RWPE2 (cell line): ENCODE results near the gene ZBTB20.

Experiments
- ATAC-seq: fragments of 200-7000 bp; cut with Tn5 transposase; 3 replicates; pipeline ENCODE4 v1.9.1; 2021; ENCODE audit warnings: low read depth
- DNase-seq: peaks from one replicate; pipeline ENCODE4 v3.0.0-alpha.2; 2020; ENCODE audit warnings: low spot score
- H3K27ac ChIP-seq: fragments of 450-650 bp; 2 replicates; pipeline ENCODE4 v1.5.1; 2017; ENCODE audit warnings: mild to moderate bottlenecking; ENCODE audit not compliant: poor library complexity, severe bottlenecking
- H3K27me3 ChIP-seq: fragments of 250-450 bp; sonication (Bioruptor Pico); 2 replicates; pipeline ENCODE4 v1.5.1; 2021; ENCODE audit warnings: mild to moderate bottlenecking, moderate library complexity; ENCODE audit not compliant: insufficient read depth, poor library complexity, severe bottlenecking
- H3K36me3 ChIP-seq: fragments of 250-450 bp; sonication (Bioruptor Pico); 2 replicates; pipeline ENCODE4 v1.5.1; 2020; ENCODE audit warnings: low read depth, mild to moderate bottlenecking, moderate library complexity
- H3K4me1 ChIP-seq: fragments of 250-450 bp; sonication (Bioruptor Pico); 2 replicates; pipeline ENCODE4 v1.5.1; 2021; ENCODE audit warnings: mild to moderate bottlenecking, moderate library complexity; ENCODE audit not compliant: insufficient read depth, poor library complexity, severe bottlenecking
- H3K4me3 ChIP-seq: fragments of 250-450 bp; sonication (Bioruptor Pico); 2 replicates; pipeline ENCODE4 v1.5.1; 2021; ENCODE audit warnings: mild to moderate bottlenecking, moderate library complexity; ENCODE audit not compliant: severe bottlenecking
- H3K9me3 ChIP-seq: fragments of 250-450 bp; sonication (Bioruptor Pico); 2 replicates; pipeline ENCODE4 v1.5.1; 2021; ENCODE audit warnings: mild to moderate bottlenecking, moderate library complexity; ENCODE audit not compliant: severe bottlenecking
- TF ChIP-seq, protein P1 (sequence below): fragments of 450-650 bp; IDR thresholded peaks from one replicate; pipeline ENCODE4 v1.5.1; 2017; ENCODE audit warnings: mild to moderate bottlenecking, moderate library complexity; ENCODE audit not compliant: poor library complexity, severe bottlenecking

ZBTB20 gene

DNA sequence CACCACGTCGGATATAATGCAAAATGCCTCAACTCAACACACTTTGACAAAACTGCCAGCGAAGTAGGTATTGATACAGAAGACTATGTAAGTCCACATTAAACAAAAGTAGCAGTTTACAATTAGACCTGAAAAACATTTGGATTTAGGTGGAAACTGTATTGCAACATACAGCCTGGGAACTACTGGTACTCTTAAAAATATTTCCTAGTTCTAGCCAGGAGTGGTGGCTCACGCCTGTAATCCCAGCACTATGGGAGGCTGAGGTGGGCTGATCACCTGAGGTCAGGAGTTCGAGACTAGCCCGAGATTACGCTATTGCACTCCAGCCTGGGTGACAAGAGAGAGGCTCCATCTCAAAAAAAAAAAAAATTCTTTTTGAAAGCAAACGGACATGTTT lies 246.2 kb downstream of the ZBTB20 start:
- Histone ChIP-seq H3K36me3 (no peaks in the 10 kb centered on the region), H3K27ac (no peak overlapping the region), H3K4me3 (no peak overlapping the region), H3K27me3 (no peaks in the 10 kb centered on the region), H3K4me1 (no peaks in the 10 kb centered on the region), H3K9me3 (no peaks in the 10 kb centered on the region)
- ATAC-seq (no peak), DNase-seq (no peak)
- TF ChIP-seq, protein P1, sequence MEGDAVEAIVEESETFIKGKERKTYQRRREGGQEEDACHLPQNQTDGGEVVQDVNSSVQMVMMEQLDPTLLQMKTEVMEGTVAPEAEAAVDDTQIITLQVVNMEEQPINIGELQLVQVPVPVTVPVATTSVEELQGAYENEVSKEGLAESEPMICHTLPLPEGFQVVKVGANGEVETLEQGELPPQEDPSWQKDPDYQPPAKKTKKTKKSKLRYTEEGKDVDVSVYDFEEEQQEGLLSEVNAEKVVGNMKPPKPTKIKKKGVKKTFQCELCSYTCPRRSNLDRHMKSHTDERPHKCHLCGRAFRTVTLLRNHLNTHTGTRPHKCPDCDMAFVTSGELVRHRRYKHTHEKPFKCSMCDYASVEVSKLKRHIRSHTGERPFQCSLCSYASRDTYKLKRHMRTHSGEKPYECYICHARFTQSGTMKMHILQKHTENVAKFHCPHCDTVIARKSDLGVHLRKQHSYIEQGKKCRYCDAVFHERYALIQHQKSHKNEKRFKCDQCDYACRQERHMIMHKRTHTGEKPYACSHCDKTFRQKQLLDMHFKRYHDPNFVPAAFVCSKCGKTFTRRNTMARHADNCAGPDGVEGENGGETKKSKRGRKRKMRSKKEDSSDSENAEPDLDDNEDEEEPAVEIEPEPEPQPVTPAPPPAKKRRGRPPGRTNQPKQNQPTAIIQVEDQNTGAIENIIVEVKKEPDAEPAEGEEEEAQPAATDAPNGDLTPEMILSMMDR = no peak

DNA sequence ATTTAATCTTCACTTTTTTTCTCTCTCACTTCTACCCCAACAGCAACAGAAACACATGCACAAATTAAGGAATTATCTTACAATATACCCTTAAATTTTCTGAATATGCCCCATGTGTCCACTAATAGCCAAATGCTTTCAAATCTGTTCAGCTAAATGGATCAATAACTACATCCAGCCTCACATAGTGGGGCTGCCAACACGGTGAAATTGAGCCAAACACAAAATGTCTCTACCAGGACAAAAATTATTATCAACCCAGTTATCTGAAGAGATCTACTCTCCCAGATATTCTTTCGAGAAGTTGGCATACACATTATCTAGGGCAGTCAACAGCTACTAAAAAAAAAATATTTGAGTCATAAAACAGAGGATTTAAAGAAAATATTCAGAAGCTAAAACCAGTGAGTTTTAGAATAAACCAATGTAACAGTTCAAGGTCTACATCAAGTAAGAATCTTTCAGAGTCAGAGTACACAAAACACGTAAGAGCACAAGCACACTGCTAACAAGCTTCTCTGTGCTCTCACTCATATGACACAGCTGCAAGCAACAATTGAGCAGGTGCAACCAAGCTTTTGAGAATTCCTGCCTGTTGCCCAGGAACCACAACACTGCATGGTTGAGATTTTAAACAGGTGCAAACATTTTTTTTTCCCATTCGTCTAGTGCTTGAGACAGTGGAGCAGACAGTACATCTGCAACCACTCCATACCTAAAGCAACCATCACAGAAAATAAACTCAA lies 247.7 kb downstream of the ZBTB20 start:
- no peaks in the 10 kb centered on the region for H3K4me1 ChIP-seq
- H3K9me3 ChIP-seq = no peaks in the 10 kb centered on the region
- no peak for ATAC-seq
- H3K36me3 ChIP-seq = no peaks in the 10 kb centered on the region
- H3K27me3 ChIP-seq = no peaks in the 10 kb centered on the region
- TF ChIP-seq, protein P1 = no peak
- no peak overlapping the region for H3K27ac ChIP-seq
- no peak overlapping the region for H3K4me3 ChIP-seq
- no peak for DNase-seq

DNA sequence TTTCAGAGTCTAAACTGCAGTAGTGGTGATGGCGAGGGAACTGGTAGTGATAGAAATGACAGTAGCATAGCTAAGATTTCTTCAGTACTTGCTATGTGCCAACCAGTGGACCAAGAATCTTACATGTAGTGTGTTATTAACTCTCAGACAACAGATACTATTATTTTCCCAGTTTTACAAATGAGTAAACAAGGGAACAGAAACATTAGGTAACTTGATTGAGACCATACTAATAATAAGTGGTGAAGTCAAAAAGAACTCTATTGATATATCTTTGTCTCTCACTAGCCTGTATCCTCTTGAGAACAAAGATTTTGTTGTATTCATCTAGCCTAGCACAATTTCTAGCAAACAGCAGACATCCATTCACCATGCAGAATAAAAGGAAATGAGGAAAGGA lies 250.1 kb downstream of the ZBTB20 start:
- no peak overlapping the region for H3K27ac ChIP-seq
- no peaks in the 10 kb centered on the region for H3K27me3 ChIP-seq
- no peaks in the 10 kb centered on the region for H3K36me3 ChIP-seq
- TF ChIP-seq, protein P1 = no peak
- no peak for ATAC-seq
- no peak overlapping the region for H3K4me3 ChIP-seq
- H3K4me1 ChIP-seq = no peaks in the 10 kb centered on the region
- H3K9me3 ChIP-seq = no peaks in the 10 kb centered on the region
- no peak for DNase-seq

DNA sequence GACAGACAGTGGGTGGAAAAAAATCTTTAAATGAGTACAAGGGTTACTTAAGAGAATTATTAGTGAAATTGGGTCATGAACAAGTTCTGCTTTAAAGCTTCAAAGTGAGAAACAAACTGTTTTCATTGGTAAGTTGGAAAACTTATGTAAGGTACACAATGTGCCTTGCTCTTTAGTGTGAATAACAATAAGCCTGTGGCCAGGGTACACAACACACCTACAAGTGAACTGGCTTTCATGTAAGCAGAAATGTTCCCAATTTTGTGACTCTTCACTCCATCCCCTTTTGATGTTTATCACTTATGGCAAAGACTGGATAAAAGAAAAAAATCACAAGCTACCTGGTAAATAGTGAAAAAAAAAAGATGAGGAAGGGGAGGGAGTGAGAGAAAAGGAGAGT lies 253.7 kb downstream of the ZBTB20 start:
- no peak overlapping the region for H3K27ac ChIP-seq
- no peaks in the 10 kb centered on the region for H3K4me1 ChIP-seq
- no peaks in the 10 kb centered on the region for H3K9me3 ChIP-seq
- H3K36me3 ChIP-seq = no peaks in the 10 kb centered on the region
- ATAC-seq (no peak), DNase-seq (no peak)
- no peak overlapping the region for H3K4me3 ChIP-seq
- TF ChIP-seq, protein P1 = no peak
- H3K27me3 ChIP-seq = no peaks in the 10 kb centered on the region

DNA sequence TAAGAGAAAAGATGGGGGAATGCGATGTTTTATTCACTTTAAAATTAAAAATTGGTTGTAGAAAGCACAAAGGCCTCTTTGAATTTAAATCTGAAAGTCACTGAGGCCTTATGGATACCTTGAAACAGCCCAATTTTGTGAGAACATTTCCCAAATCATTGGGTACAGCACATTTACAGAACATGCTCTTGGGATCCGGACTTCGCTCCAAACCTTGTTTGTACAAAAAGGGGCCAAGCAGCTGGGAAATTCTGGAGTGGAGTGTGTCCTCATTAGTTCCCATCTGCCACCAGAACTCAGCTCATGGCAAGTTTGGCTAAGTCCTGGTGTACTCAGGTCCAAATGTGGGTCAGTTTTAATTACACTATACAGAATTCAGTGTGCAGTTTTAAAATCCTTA lies 254.2 kb downstream of the ZBTB20 start:
- ATAC-seq (no peak), DNase-seq (no peak)
- TF ChIP-seq, protein P1 = no peak
- Histone ChIP-seq H3K4me1 (no peaks in the 10 kb centered on the region), H3K9me3 (no peaks in the 10 kb centered on the region), H3K27ac (no peak overlapping the region), H3K4me3 (no peak overlapping the region), H3K27me3 (no peaks in the 10 kb centered on the region), H3K36me3 (no peaks in the 10 kb centered on the region)
